ENCODE data around the gene SDCCAG8.

DNA sequence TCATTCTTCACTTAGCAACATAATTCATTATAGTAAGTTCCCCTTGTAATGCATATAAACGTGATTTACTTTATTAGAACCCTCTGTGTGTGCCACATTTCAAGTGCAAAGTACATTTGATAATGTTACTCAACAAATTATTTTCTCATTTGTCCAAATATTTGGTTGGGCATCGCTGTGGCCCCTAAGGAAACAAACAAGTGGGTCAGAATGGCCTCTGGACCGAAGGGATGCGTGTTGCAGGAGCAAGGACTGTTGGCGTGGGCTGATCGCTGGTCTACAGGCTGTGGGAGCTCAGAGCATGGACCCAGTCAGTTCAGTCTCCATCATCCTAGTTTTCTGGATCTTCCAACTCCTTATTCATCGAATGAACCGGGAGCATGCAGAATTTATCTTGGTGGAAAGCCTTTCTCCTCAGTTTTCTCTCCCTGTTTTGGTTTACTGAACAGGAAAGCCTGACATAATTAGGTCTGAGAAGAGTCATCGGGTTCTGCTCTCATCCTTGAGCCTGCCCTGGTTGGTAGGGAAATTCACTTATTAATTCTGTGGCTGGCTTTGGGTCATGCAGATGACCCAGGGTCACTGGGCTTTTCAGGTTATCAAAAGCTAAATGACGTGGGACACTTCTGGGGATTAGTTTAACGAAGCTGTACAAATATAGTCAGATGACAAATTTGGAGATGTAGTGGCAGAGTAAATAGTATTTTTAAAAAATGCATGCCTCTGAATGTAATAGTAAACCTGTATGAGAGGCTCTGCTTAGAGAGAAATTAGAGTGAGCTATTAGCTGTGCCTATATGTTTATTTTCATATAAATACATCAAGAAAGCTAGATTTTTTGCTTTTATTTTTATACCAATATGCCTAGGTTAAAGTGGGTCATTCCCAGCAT is 200.2 kb downstream of the SDCCAG8 start:
- TF ChIP-seq POLR2A (IDR thresholded peaks at IDR 0.05): peak; percentile 45
- TF ChIP-seq, protein P1, sequence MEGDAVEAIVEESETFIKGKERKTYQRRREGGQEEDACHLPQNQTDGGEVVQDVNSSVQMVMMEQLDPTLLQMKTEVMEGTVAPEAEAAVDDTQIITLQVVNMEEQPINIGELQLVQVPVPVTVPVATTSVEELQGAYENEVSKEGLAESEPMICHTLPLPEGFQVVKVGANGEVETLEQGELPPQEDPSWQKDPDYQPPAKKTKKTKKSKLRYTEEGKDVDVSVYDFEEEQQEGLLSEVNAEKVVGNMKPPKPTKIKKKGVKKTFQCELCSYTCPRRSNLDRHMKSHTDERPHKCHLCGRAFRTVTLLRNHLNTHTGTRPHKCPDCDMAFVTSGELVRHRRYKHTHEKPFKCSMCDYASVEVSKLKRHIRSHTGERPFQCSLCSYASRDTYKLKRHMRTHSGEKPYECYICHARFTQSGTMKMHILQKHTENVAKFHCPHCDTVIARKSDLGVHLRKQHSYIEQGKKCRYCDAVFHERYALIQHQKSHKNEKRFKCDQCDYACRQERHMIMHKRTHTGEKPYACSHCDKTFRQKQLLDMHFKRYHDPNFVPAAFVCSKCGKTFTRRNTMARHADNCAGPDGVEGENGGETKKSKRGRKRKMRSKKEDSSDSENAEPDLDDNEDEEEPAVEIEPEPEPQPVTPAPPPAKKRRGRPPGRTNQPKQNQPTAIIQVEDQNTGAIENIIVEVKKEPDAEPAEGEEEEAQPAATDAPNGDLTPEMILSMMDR (IDR thresholded peaks at IDR 0.05): no peak
